ENCODE data around the gene LDLRAD4.

LDLRAD4 gene

GRCh38 chr18:13320891-13321425, 102.4 kb downstream of the LDLRAD4 start:
- DNase-seq (ENCODE audit: low read depth), result no peak
- H3K4me3 ChIP-seq (ENCODE audit: low read length), result no peak overlapping the region
- TF ChIP-seq, protein P1, sequence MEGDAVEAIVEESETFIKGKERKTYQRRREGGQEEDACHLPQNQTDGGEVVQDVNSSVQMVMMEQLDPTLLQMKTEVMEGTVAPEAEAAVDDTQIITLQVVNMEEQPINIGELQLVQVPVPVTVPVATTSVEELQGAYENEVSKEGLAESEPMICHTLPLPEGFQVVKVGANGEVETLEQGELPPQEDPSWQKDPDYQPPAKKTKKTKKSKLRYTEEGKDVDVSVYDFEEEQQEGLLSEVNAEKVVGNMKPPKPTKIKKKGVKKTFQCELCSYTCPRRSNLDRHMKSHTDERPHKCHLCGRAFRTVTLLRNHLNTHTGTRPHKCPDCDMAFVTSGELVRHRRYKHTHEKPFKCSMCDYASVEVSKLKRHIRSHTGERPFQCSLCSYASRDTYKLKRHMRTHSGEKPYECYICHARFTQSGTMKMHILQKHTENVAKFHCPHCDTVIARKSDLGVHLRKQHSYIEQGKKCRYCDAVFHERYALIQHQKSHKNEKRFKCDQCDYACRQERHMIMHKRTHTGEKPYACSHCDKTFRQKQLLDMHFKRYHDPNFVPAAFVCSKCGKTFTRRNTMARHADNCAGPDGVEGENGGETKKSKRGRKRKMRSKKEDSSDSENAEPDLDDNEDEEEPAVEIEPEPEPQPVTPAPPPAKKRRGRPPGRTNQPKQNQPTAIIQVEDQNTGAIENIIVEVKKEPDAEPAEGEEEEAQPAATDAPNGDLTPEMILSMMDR (conservative IDR thresholded peaks at IDR 0.05; ENCODE audit: low read depth, low read length), result no peak

DNA sequence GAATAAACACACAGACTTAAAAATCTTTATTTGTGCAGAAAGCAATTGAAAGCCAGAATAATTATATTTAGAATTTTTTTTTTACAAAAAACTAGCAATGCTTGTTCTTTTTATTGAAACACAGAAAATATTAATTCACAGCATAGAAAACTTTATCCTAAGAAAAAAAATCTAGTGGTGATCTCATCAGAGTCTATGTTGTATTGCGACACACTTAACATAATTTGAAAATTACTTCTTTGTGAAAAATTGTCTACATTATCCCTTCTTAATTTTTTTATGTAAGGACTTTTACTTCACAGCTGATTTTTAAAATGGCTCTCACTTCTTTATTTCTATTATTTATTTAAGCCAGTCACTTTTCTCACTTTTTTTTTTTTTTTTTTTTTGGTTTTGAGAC, 103.4 kb downstream of the LDLRAD4 start:
- no peak for DNase-seq (ENCODE audit: low read depth)
- H3K4me3 ChIP-seq (ENCODE audit: low read length), result no peak overlapping the region
- TF ChIP-seq, protein P1 (conservative IDR thresholded peaks at IDR 0.05; ENCODE audit: low read depth, low read length), result no peak

- no peak overlapping the region for H3K4me3 ChIP-seq (ENCODE audit: low read length)
- TF ChIP-seq, protein P1 (conservative IDR thresholded peaks at IDR 0.05; ENCODE audit: low read depth, low read length), result no peak
- DNase-seq (ENCODE audit: low read depth), result no peak
Measured at GRCh38 chr18:13323186-13323585, 104.6 kb downstream of the LDLRAD4 start.

GRCh38 chr18:13324880-13325279, 106.3 kb downstream of the LDLRAD4 start:
- DNase-seq (ENCODE audit: low read depth), result no peak
- TF ChIP-seq, protein P1 (conservative IDR thresholded peaks at IDR 0.05; ENCODE audit: low read depth, low read length), result no peak
- no peak overlapping the region for H3K4me3 ChIP-seq (ENCODE audit: low read length)

DNA sequence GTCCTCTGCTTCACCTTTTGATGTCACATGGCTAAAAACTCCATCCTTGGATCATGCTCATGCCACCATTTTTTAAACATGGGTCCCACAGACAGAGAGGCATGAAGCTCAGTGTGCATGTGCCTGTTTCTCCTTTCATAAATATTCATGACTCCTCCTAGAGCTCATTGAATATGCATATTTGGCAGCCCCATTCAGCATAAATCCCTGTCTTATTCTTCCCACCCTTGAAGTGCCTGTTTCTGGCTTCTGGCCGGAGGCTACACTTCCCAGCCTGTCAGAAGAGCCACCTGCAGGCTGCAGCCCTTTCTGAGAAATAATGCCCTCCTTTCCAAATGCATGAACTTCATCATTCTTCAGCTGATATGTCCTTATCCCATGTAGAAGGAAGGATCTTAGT, 109.7 kb downstream of the LDLRAD4 start:
- no peak for DNase-seq (ENCODE audit: low read depth)
- no peak overlapping the region for H3K4me3 ChIP-seq (ENCODE audit: low read length)
- TF ChIP-seq, protein P1 (conservative IDR thresholded peaks at IDR 0.05; ENCODE audit: low read depth, low read length), result no peak

DNA sequence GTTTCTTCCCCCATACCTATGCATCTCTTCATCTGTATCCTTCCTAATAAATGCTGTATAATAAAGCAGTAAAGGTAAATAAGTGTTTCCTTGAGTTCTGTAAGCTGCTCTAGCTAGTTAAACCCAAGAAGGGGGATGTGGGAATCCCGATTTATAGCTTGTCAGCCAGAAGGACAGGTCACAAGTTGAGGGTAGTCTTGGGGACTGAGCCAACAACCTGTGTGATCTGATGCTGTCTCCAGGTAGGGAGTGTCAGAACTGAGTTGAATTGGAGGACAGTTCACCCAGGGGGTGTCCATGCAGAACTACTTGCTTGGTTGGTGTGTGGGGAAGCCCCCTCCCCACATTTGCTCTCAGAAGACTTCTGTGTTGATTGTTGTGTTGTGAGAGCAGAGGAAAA, 112.4 kb downstream of the LDLRAD4 start:
- no peak for DNase-seq (ENCODE audit: low read depth)
- TF ChIP-seq, protein P1 (conservative IDR thresholded peaks at IDR 0.05; ENCODE audit: low read depth, low read length), result no peak
- H3K4me3 ChIP-seq (ENCODE audit: low read length), result no peak overlapping the region

- no peak for DNase-seq (ENCODE audit: low read depth)
- TF ChIP-seq, protein P1 (conservative IDR thresholded peaks at IDR 0.05; ENCODE audit: low read depth, low read length), result no peak
- H3K4me3 ChIP-seq (ENCODE audit: low read length), result no peak overlapping the region
Measured at GRCh38 chr18:13331846-13332245, 113.3 kb downstream of the LDLRAD4 start.

Measured in retinal pigment epithelial cell (primary cell).